Neural cell (in vitro differentiated cells): ENCODE measurements around the gene GTF2F2. TPM values are rescaled to one million over a fixed set of nuclear protein-coding genes. Genes with fewer than 3 reads are reported as not detected.

Experiments
- H2AFZ ChIP-seq: fragments of 200-600, 300-800 bp; sonication (generic), shearing (Covaris generic); 2 replicates; pipeline ENCODE4 v1.6.0; 2014; ENCODE audit warnings: low read depth, mild to moderate bottlenecking, antibody characterized with exemption, low read length, moderate library complexity
- H3F3A ChIP-seq: fragments of 200-600 bp; shearing (Covaris generic); 2 replicates; pipeline ENCODE4 v1.6.1; 2016; ENCODE audit warnings: mild to moderate bottlenecking, moderate library complexity, mixed read lengths, antibody characterized with exemption, low read length; ENCODE audit not compliant: insufficient read depth, poor library complexity, severe bottlenecking
- H3K27ac ChIP-seq: fragments of 200-600, 300-800 bp; sonication (generic), shearing (Covaris generic); 2 replicates; pipeline ENCODE4 v1.5.1; 2014; ENCODE audit warnings: mild to moderate bottlenecking, low read length, moderate library complexity
- H3K27me3 ChIP-seq: fragments of 300-800, 200-600 bp; sonication (generic), shearing (Covaris generic); 2 replicates; pipeline ENCODE4 v1.6.0; 2014; ENCODE audit warnings: mild to moderate bottlenecking, low read depth, low read length, moderate library complexity; ENCODE audit not compliant: insufficient read depth
- H3K36me3 ChIP-seq: fragments of 300-800, 200-600 bp; sonication (generic), shearing (Covaris generic); 2 replicates; pipeline ENCODE4 v1.5.1; 2014; ENCODE audit warnings: mild to moderate bottlenecking, antibody characterized with exemption, low read length, moderate library complexity; ENCODE audit not compliant: insufficient read depth
- H3K4me2 ChIP-seq: fragments of 300-800, 200-600 bp; sonication (generic), shearing (Covaris generic); 2 replicates; pipeline ENCODE4 v1.6.0; 2014; ENCODE audit warnings: mild to moderate bottlenecking, low read length
- H3K4me3 ChIP-seq: fragments of 300-800, 200-600 bp; sonication (generic), shearing (Covaris generic); 2 replicates; pipeline ENCODE4 v1.5.1; 2014; ENCODE audit warnings: mild to moderate bottlenecking, low read length, moderate library complexity
- H3K79me2 ChIP-seq: fragments of 200-600 bp; shearing (Covaris generic); replicated peaks from 2 replicates; pipeline ENCODE4 v1.6.0; 2014; ENCODE audit warnings: mild to moderate bottlenecking, low read length, moderate library complexity; ENCODE audit not compliant: insufficient read depth
- H3K9ac ChIP-seq: fragments of 300-800, 200-600 bp; sonication (generic), shearing (Covaris generic); 2 replicates; pipeline ENCODE4 v1.6.1; 2016; ENCODE audit warnings: mild to moderate bottlenecking, low read length, mixed read lengths
- H3K9me2 ChIP-seq: fragments of 200-600 bp; shearing (Covaris generic); 2 replicates; pipeline ENCODE4 v1.6.1; 2016; ENCODE audit warnings: mild to moderate bottlenecking, low read length, mixed read lengths; ENCODE audit not compliant: insufficient read depth
- H3K9me3 ChIP-seq: fragments of 200-600, 300-800 bp; sonication (generic), shearing (Covaris generic); 2 replicates; pipeline ENCODE4 v1.6.1; 2016; ENCODE audit warnings: mild to moderate bottlenecking, mixed run types, low read length, moderate library complexity, mixed read lengths
- H4K20me1 ChIP-seq: fragments of 200-600 bp; shearing (Covaris generic); 2 replicates; pipeline ENCODE4 v1.6.1; 2016; ENCODE audit warnings: mild to moderate bottlenecking, mixed run types; ENCODE audit not compliant: insufficient read depth
- CTCF ChIP-seq: fragments of 450-650 bp; IDR thresholded peaks from 2 replicates; pipeline ENCODE4 v1.5.1; 2014; ENCODE audit warnings: antibody characterized with exemption, mild to moderate bottlenecking, moderate library complexity; ENCODE audit not compliant: poor library complexity, severe bottlenecking
- EP300 ChIP-seq: fragments of 450-650 bp; conservative IDR thresholded peaks from 2 replicates; pipeline ENCODE4 v1.6.1; 2014; ENCODE audit warnings: antibody characterized with exemption, mild to moderate bottlenecking, moderate library complexity; ENCODE audit not compliant: poor library complexity, severe bottlenecking
- EZH2 ChIP-seq: fragments of 200-600, 300-800 bp; shearing (Covaris generic), sonication (generic); IDR thresholded peaks from 2 replicates; pipeline ENCODE4 v1.6.1; 2014; ENCODE audit warnings: antibody characterized with exemption, low read length, borderline replicate concordance, mild to moderate bottlenecking; ENCODE audit not compliant: insufficient read depth, poor library complexity, severe bottlenecking
- MXI1 ChIP-seq: fragments of 450-650 bp; conservative IDR thresholded peaks from 2 replicates; pipeline ENCODE4 v1.6.1; 2014; ENCODE audit warnings: antibody characterized with exemption, mild to moderate bottlenecking; ENCODE audit not compliant: poor library complexity, severe bottlenecking
- POLR2AphosphoS5 ChIP-seq: IDR thresholded peaks from 2 replicates; pipeline ENCODE4 v1.6.1; 2012
- RAD21 ChIP-seq: fragments of 450-650 bp; conservative IDR thresholded peaks from 2 replicates; pipeline ENCODE4 v1.6.1; 2014; ENCODE audit warnings: antibody characterized with exemption, mild to moderate bottlenecking, moderate library complexity
- REST ChIP-seq: IDR thresholded peaks from 2 replicates; pipeline ENCODE4 v1.6.1; 2012; ENCODE audit warnings: borderline replicate concordance
- SMC3 ChIP-seq: fragments of 450-650 bp; conservative IDR thresholded peaks from 2 replicates; pipeline ENCODE4 v1.6.1; 2014; ENCODE audit warnings: antibody characterized with exemption, mild to moderate bottlenecking, moderate library complexity; ENCODE audit not compliant: poor library complexity
- TAF1 ChIP-seq: IDR thresholded peaks from 2 replicates; pipeline ENCODE4 v1.6.1; 2012; ENCODE audit warnings: low read depth
- polyA plus RNA-seq: library from polyadenylated mRNA; depleted of rRNA; stranded (reverse); fragments of >200 nt; gene quantifications from 2 replicates; pipeline ENCODE4 v1.2.3, GENCODE V29; 2014

Gene GTF2F2
- polyA plus RNA-seq, 1 donor from 2014 or later, result 29.6 TPM

GRCh38 chr13:45224176-45224575 is 103.9 kb downstream of the GTF2F2 start:
- H3K36me3 ChIP-seq, result no peaks in the 10 kb centered on the region
- H3F3A ChIP-seq, result no peaks in the 10 kb centered on the region
- no peaks in the 10 kb centered on the region for H4K20me1 ChIP-seq
- H3K9me2 ChIP-seq, result no peaks in the 10 kb centered on the region
- no peak overlapping the region for H2AFZ ChIP-seq
- H3K9ac ChIP-seq, result no peak overlapping the region
- H3K27ac ChIP-seq, result no peak overlapping the region
- no peak overlapping the region for H3K4me3 ChIP-seq
- H3K27me3 ChIP-seq, result no peaks in the 10 kb centered on the region
- H3K9me3 ChIP-seq, result no peaks in the 10 kb centered on the region
- H3K4me2 ChIP-seq, result no peak overlapping the region
- TF ChIP-seq RAD21, result no peak
- no peak for TF ChIP-seq POLR2AphosphoS5
- no peaks in the 10 kb centered on the region for H3K79me2 ChIP-seq

GRCh38 chr13:45225370-45225769 is 105.1 kb downstream of the GTF2F2 start:
- H3K36me3 ChIP-seq, result no peaks in the 10 kb centered on the region
- H3K9me2 ChIP-seq, result no peaks in the 10 kb centered on the region
- TF ChIP-seq RAD21 (no peak), POLR2AphosphoS5 (no peak), REST (no peak), EZH2 (no peak), CTCF (no peak), EP300 (no peak), MXI1 (no peak), SMC3 (no peak), TAF1 (no peak)
- H3K27ac ChIP-seq, result no peak overlapping the region
- H3K79me2 ChIP-seq, result no peaks in the 10 kb centered on the region
- no peaks in the 10 kb centered on the region for H3F3A ChIP-seq
- H3K4me3 ChIP-seq, result no peak overlapping the region
- no peaks in the 10 kb centered on the region for H3K27me3 ChIP-seq
- H3K4me2 ChIP-seq, result no peak overlapping the region
- H3K9ac ChIP-seq, result no peak overlapping the region
- no peak overlapping the region for H2AFZ ChIP-seq
- H3K9me3 ChIP-seq, result no peaks in the 10 kb centered on the region
- H4K20me1 ChIP-seq, result no peaks in the 10 kb centered on the region

- no peaks in the 10 kb centered on the region for H3F3A ChIP-seq
- no peaks in the 10 kb centered on the region for H3K9me3 ChIP-seq
- no peaks in the 10 kb centered on the region for H3K9me2 ChIP-seq
- no peaks in the 10 kb centered on the region for H3K79me2 ChIP-seq
- no peaks in the 10 kb centered on the region for H4K20me1 ChIP-seq
- no peak for TF ChIP-seq MXI1
- no peak for TF ChIP-seq TAF1
- no peak for TF ChIP-seq SMC3
- TF ChIP-seq CTCF, result no peak
- no peak for TF ChIP-seq RAD21
- no peak for TF ChIP-seq POLR2AphosphoS5
- no peak for TF ChIP-seq REST
- TF ChIP-seq EP300, result no peak
- TF ChIP-seq EZH2, result no peak
- H3K27ac ChIP-seq, result no peak overlapping the region
- H3K4me2 ChIP-seq, result no peak overlapping the region
- H3K9ac ChIP-seq, result no peak overlapping the region
- no peak overlapping the region for H2AFZ ChIP-seq
- no peaks in the 10 kb centered on the region for H3K36me3 ChIP-seq
- no peak overlapping the region for H3K4me3 ChIP-seq
- no peaks in the 10 kb centered on the region for H3K27me3 ChIP-seq
Observed at GRCh38 chr13:45226024-45226423, 105.7 kb downstream of the GTF2F2 start.
